Right lobe of liver (tissue), 4 donors: Measurements from ENCODE around the gene GRK1.

Source experiments
- CTCF ChIP-seq, 4 donors: fragments of 200-600 bp in 3 of 4; fragments of 450-650 bp in 1 of 4; IDR thresholded peaks; one replicate each; pipeline versions ENCODE4 v1.5.1 to v1.8.0; 2016 to 2022; ENCODE audit warnings: antibody characterized with exemption in 4 of 4, mild to moderate bottlenecking in 2 of 4
- POLR2A ChIP-seq: fragments of 450-650 bp; IDR thresholded peaks from one replicate; pipeline ENCODE4 v1.6.1; 2017; ENCODE audit warnings: antibody characterized with exemption, mild to moderate bottlenecking
- donor health status: DM: no; HTN: no; CAD: no.
- donor health status: DM: no; HTN: no; CAD: no.
- donor health status: DM: no; HTN: yes; CAD: no.

DNA sequence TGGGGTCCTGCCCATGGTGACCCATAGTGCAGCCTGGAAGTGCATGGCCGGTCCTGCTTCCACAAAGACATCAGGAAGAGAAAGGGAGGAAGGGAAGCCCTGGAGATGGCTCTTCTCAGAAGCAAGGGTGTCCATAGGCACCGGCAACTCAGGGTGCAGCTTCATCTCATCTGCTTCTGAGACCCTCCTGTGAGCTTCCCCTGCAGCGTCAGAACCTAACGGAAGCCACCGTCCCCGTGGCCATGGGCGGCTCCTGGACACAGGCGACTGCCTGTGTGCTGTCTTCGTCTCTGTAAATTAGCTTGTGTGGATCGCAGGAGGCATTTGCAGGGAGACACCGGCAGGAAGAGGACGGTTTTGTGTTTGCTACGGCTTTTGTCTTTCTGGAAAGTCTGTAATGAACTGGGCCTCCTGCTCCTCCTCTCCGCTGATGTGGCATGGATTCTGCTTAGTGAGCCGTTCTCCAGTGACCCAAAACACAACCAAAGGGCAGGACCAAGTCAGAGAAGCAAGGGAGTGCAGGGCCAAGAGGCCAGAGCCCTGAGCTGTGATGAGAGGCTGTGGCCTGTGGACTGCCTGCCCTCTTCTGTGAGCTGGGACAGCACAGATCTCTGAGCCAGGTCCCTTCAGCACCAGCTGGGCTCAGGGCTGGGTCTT lies 11.5 kb upstream of the GRK1 start:
- TF ChIP-seq CTCF (IDR thresholded peaks at IDR 0.05) (no peak), POLR2A (no peak)
